Nephron progenitor cell (in vitro differentiated cells): Measurements from ENCODE around the gene FHL1.

Experiments used
- DNase-seq: peaks from one replicate; pipeline ENCODE4 v3.0.0; 2021
- H3K27ac Mint-ChIP-seq: 2 replicates; pipeline ENCODE4 v1.8.0; 2021; ENCODE audit warnings: mild to moderate bottlenecking, moderate library complexity, mixed read lengths
- H3K27me3 Mint-ChIP-seq: 2 replicates; pipeline ENCODE4 v1.8.0; 2021; ENCODE audit warnings: mild to moderate bottlenecking, low read depth, mixed read lengths; ENCODE audit not compliant: poor library complexity
- H3K36me3 Mint-ChIP-seq: 2 replicates; pipeline ENCODE4 v1.8.0; 2021; ENCODE audit warnings: low read depth, mixed read lengths
- H3K4me1 Mint-ChIP-seq: 2 replicates; pipeline ENCODE4 v1.8.0; 2021; ENCODE audit warnings: mixed read lengths
- H3K4me3 Mint-ChIP-seq: 2 replicates; pipeline ENCODE4 v1.8.0; 2021; ENCODE audit warnings: mild to moderate bottlenecking, moderate library complexity, mixed read lengths
- H3K9me3 Mint-ChIP-seq: 2 replicates; pipeline ENCODE4 v1.8.0; 2021; ENCODE audit warnings: mild to moderate bottlenecking, moderate library complexity, mixed read lengths
- CTCF ChIP-seq: fragments of 200-600 bp; sonication (generic); IDR thresholded peaks from 2 replicates; pipeline ENCODE4 v1.5.0; 2021; ENCODE audit warnings: antibody characterized with exemption

FHL1 gene

GRCh38 chrX:136195247-136195646 lies 47.9 kb downstream of the FHL1 start:
- DNase-seq = no peak
- Mint-ChIP-seq H3K4me1 (peaks cover 15% of the 10 kb centered on the region), H3K36me3 (peaks cover 14% of the 10 kb centered on the region), H3K4me3 (no peak overlapping the region), H3K9me3 (peaks cover 42% of the 10 kb centered on the region), H3K27me3 (no peaks in the 10 kb centered on the region), H3K27ac (no peak overlapping the region)
- no peak for TF ChIP-seq CTCF

- Mint-ChIP-seq H3K4me1 (peaks cover 20% of the 10 kb centered on the region), H3K9me3 (peaks cover 40% of the 10 kb centered on the region), H3K27me3 (no peaks in the 10 kb centered on the region), H3K4me3 (no peak overlapping the region), H3K36me3 (peaks cover 5% of the 10 kb centered on the region), H3K27ac (no peak overlapping the region)
- no peak for DNase-seq
- no peak for TF ChIP-seq CTCF
Measured at GRCh38 chrX:136196691-136197155, 49.4 kb downstream of the FHL1 start.

GRCh38 chrX:136198010-136198409 lies 50.7 kb downstream of the FHL1 start:
- peaks cover 19% of the 10 kb centered on the region for H3K4me1 Mint-ChIP-seq
- no peaks in the 10 kb centered on the region for H3K27me3 Mint-ChIP-seq
- no peak overlapping the region for H3K27ac Mint-ChIP-seq
- DNase-seq = no peak
- H3K36me3 Mint-ChIP-seq = peaks cover 5% of the 10 kb centered on the region
- H3K9me3 Mint-ChIP-seq = peaks cover 34% of the 10 kb centered on the region
- TF ChIP-seq CTCF = no peak
- H3K4me3 Mint-ChIP-seq = no peak overlapping the region

- H3K4me1 Mint-ChIP-seq = peaks cover 20% of the 10 kb centered on the region
- DNase-seq = no peak
- H3K27me3 Mint-ChIP-seq = no peaks in the 10 kb centered on the region
- TF ChIP-seq CTCF = no peak
- H3K9me3 Mint-ChIP-seq = peaks cover 29% of the 10 kb centered on the region
- no peaks in the 10 kb centered on the region for H3K36me3 Mint-ChIP-seq
- H3K27ac Mint-ChIP-seq = no peak overlapping the region
- H3K4me3 Mint-ChIP-seq = no peak overlapping the region
Measured at GRCh38 chrX:136198678-136199243, 51.4 kb downstream of the FHL1 start.

GRCh38 chrX:136199365-136199764 lies 52.0 kb downstream of the FHL1 start:
- H3K4me3 Mint-ChIP-seq = no peak overlapping the region
- H3K4me1 Mint-ChIP-seq = peaks cover 16% of the 10 kb centered on the region
- no peak for TF ChIP-seq CTCF
- DNase-seq = no peak
- H3K9me3 Mint-ChIP-seq = peaks cover 27% of the 10 kb centered on the region
- H3K27me3 Mint-ChIP-seq = no peaks in the 10 kb centered on the region
- no peak overlapping the region for H3K27ac Mint-ChIP-seq
- no peaks in the 10 kb centered on the region for H3K36me3 Mint-ChIP-seq

GRCh38 chrX:136200466-136200865 lies 53.1 kb downstream of the FHL1 start:
- H3K4me1 Mint-ChIP-seq = peaks cover 16% of the 10 kb centered on the region
- DNase-seq = no peak
- no peaks in the 10 kb centered on the region for H3K36me3 Mint-ChIP-seq
- H3K27ac Mint-ChIP-seq = no peak overlapping the region
- H3K4me3 Mint-ChIP-seq = no peak overlapping the region
- peaks cover under 1% of the 10 kb centered on the region for H3K27me3 Mint-ChIP-seq
- no peak for TF ChIP-seq CTCF
- peaks cover 22% of the 10 kb centered on the region for H3K9me3 Mint-ChIP-seq
